Fibroblast of skin of scalp (primary cell): ENCODE measurements around the gene DHX32. TPM values are rescaled to one million over a fixed set of nuclear protein-coding genes. Genes with fewer than 3 reads are reported as not detected.
"Not testable (repeated sequence)": the region's sequence is repeated elsewhere in the genome, so short reads cannot be mapped to it uniquely, and the experiment has no call there.

Experiments used
- DNase-seq: peaks from one replicate; pipeline ENCODE4 v3.0.0-alpha.2; 2013
- polyA plus RNA-seq, 2 experiments: library from polyadenylated mRNA; unstranded; fragments of 120-200 nt; gene quantifications; one replicate each; pipeline ENCODE4 v1.2.1, GENCODE V29; 2013; ENCODE audit not compliant: insufficient read length in 2 of 2

Gene DHX32
- 21.0 TPM for polyA plus RNA-seq (2013, experiment 1 of 2; ENCODE audit: insufficient read length)
- polyA plus RNA-seq (2013, experiment 2 of 2; ENCODE audit: insufficient read length) = 23.7 TPM

DNA sequence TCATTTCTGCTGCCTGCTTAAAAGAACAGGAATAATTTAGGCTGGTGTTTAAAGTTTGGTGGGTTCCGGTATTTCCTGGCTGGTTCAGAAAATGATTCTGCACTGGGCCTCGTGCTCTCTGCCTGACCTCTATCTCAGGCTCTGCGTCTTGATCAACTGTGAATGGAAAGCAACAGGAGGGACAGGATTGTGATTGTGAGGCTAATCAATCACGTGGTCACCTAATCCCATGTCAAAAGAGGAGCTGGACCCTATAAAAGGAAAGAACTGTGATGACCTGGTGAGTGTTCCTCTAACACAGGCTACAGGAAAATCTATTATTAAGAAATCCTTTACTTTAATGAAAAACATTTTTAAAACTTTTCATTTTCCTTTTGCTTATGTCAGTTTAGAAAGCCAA lies at the start of gene DHX32:
TSS of gene DHX32 (minus strand) at position 101 of the 400 bp plus-strand sequence. CDS start 468 bp downstream, outside the sequence.
- no peak for DNase-seq

DNA sequence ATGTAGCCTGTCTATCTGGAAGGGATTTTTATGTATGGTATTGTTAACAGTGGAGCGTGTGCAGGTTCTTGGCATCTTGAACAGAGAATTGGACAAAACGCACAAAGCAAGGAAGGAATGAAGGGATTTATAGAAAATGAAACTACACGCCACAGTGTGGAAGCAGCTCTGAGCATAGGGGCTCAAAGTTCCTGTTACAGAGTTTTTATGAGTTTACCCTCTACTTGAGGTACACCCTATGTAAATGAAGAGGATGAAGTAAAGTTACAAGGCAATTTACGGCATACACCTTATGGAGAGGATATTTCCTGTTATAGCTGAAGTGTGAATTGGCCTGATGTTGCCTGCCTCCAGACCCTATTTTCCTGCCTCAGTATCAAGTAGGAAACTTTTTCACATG lies 48.5 kb upstream of the DHX32 start:
- no peak for DNase-seq

GRCh38 chr10:125928928-125929585 lies 48.0 kb upstream of the DHX32 start:
- DNase-seq = no peak

- not testable (repeated sequence) for DNase-seq
These were observed 46.2 kb upstream of the DHX32 start for GRCh38 chr10:125927265-125927664.

- no peak for DNase-seq
These were observed 45.2 kb upstream of the DHX32 start for GRCh38 chr10:125926247-125926646.

DNA sequence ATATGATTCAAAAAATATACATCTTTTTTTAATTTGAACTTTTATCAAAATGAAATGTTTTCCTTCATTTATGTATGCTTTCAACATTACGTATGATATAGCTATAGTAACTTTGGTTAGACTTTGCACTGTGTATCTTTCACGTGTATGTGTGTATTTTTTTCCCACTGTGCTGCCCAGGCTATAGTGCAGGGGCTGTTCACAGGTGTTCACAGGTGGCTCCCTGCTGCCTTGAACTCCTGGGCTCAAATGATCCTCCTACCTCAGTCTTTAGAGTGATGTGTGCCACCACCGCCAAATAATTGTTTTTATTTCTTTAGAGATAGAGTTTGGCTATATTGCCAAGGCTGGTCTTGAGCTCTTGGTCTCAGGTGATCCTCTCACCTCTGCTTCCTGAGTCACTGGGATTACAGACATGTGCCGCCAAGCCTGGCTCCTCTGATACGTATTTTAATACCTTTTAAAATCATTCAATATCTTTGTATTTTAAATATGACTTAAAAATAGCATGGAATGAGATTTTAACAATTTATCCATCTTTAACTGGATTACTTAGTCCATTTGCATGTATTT lies 44.3 kb upstream of the DHX32 start:
- DNase-seq = no peak

- DNase-seq = not testable (repeated sequence)
These were observed 40.7 kb upstream of the DHX32 start for GRCh38 chr10:125921643-125922306.

GRCh38 chr10:125917704-125918361 lies 36.7 kb upstream of the DHX32 start:
- not testable (repeated sequence) for DNase-seq

DNA sequence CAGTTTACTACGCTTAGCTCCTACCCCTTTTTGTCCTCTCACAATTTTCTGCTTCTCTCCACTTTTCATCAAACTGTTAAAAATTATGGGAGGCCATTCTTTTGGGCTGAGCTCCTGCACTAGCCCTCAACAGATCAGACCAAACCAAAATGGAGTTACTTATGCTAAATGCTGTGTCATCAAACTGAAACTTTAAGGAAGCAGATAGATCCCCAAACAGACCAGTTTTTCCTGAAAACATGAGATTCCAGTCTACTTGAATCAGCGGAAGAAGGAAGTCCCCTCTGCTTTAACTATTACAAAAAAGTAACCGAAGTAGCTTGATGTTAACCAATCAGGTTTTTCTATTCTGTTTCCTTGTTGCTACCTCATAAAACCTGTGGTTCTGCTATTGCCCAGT lies 35.9 kb upstream of the DHX32 start:
- no peak for DNase-seq

- DNase-seq = not testable (repeated sequence)
These were observed 32.2 kb upstream of the DHX32 start for GRCh38 chr10:125913277-125913676.

DNA sequence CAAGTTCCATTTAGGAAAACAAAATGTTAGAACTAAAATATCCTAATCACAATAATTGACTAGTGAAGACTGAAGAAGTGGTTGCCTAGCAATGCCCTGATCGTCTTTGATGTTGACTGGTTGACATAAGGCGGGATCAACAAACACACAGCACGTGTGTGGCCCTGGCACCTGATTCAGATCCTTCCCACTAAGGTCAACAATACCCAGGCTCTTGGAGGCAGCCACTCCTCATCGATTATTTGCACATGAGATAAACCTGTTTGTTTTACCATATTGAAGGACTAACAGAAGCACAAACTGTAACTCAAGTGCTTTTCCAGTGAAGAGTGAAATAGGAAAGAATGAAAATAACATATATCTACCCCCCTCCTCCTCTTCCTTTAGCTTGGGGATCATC lies 30.9 kb upstream of the DHX32 start:
- DNase-seq = no peak

DNA sequence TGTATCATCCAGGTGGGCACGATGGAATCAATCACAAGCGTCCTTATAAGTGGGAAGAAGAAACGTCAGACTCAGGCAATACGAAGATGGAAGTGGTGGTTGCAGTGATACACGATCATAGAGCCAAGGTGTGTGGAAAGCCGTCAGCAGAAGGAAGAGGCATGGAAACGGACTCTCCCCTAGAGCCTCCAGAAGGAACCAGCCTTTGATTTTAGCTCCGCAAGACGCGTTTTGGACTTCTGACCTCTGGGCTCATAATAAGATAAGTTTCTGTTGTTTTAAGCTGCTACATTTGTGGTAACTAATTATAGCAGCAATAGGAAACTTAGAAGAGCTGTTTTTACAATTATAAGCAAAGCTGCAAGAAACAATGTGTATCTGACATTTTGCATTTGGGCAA lies 30.1 kb upstream of the DHX32 start:
- DNase-seq = no peak

GRCh38 chr10:125909491-125909890 lies 28.4 kb upstream of the DHX32 start:
- not testable (repeated sequence) for DNase-seq

DNA sequence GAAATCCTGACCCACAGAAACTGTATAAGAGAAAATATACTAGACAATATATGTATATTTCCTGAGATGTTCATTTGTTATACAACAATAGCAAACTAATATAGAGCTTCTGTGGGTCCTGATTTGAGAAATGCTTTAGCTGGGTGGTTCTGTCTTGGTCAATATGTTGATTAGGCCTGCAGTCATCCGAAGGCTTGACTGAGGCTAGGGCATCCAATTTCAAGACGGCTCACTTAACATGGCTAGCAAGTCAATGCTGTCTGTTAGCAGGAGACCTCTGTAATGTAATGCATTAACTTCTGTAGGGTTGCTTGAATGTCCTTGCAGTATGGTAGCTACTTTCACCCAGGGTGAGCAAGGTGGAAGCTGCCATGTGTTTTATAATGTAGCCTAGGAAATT lies 27.7 kb upstream of the DHX32 start:
- DNase-seq = not testable (repeated sequence)

DNA sequence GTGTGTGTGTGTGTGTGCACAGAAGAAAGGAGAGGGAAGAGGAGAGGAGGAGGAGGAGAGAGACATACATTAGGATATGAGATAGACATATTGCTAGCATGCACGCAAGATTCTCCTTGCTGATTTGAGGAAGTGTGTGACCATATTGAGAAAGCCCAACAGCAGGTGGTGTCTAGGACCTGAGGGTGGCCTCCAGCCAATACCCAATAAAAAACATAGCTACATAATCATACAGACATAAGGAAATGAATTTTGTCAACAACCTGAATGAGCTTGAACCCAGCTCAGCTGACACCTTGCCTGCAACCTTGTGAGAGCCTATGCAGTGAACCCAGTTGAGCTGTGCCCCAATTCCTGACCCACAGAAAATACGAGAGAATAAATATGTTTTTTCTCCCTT lies 26.5 kb upstream of the DHX32 start:
- not testable (repeated sequence) for DNase-seq

GRCh38 chr10:125905069-125905994 lies 24.2 kb upstream of the DHX32 start:
- DNase-seq = not testable (repeated sequence)

GRCh38 chr10:125903135-125903640 lies 22.1 kb upstream of the DHX32 start:
- not testable (repeated sequence) for DNase-seq

GRCh38 chr10:125900963-125901362 lies 19.9 kb upstream of the DHX32 start:
- DNase-seq = not testable (repeated sequence)

DNA sequence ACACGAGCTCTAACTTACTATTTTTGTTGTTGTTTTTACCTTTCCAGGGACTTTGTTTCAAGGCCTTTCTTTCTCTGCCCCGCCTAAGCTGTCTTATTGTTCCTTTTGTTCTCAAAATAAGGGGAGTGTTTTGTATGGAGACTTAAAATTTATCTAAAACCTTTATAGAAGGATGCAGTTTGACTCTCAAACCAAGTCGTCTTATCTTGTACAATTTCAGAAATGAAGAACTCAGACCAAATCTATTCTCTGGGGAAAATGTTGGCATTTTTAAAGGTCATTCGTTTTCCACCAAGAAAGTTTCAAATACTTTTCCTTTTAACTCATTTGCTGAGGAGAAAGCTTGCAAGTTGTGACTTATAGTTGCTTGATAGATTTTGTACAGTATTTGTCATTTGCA lies 16.2 kb upstream of the DHX32 start:
- peak; percentile 39 for DNase-seq

DNA sequence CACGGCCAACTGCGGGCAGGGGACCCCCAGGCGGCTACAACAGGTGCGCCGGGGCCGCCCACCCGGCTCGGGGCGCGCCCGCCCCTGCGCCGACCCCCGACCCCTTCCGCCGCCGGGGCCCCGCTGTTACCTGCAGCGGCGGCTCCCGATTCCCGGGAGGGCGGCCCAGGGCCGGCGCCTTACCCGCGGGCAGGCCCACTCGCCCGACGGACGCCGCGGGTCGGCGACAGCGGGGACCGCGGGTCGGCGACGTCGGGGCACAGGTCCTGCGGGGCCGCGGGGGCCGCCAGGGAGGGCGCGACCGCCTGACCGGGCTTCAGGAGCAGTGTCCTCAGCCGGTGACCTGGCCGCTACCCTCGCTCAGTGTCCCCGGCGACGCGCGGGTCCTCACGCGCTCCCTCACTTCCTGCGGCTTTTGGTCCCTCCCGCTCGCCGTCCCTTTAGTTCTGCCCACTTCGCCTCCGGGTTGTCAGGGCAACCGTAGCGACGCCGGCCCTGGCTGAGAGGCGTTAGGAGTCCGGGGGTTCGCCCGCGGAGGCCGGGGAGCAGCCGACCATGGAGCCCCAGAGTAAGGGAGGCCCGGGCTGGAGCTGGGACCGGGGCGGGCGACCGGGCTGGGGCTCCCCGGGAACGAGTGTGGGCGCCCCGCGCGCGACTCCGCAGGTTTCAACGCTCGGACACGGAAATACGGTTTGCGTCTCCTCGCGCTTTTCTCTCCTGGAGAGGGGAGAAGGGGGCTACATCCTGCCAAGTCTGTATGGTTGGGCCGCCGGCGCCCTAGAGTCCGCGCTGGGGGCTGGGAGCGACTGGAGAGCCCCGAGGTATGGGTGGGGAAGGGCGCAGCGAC lies 15.2 kb upstream of the DHX32 start, which contains the start of gene FANK1:
TSS of gene FANK1 (plus strand) at position 477 of the 847 bp plus-strand sequence. CDS start at position 556, 79 bp downstream.
- peak; percentile 92 for DNase-seq
